Measurements from ENCODE around the gene ALS2CL.
A peak's percentile ranks its signal among the peaks of the same experiment; 100 is the strongest.

The ALS2CL gene

DNA sequence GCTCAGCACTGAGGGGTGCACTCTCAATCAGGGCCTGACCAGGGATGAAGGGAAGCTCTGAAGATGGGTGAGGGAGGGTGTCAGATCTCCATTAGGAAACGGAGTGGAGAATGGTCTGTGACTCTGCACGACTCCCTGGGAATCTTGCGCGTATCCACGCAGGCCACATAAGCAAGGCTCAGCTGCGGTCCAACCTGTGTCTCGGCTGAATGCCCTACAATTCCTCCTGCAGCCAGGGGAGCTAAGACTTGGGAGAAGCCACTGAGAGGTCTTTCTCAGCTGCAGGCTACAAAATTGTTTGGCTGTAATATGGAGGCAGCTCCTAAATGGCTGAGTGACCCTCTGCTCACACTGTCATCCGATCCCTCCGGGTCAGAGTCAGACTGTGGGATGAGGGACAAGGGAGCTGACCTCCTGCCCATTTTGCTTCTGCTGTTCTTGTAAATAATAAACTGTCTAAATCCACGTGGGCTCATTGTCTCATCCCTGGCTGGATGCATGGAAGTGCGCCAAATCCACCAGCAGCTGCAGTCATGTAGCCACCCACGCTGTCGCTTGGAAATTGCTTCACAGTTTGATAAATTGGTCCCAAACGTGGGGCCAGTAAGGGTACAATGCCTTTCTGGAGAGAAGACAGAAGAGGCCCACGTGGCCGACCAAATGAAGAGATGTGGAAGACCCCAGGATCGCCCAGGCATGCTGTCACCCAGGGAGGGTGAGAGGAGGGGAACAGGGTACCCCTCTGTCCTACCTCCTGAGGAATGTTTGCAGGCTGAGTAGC, 30.5 kb downstream of the ALS2CL start:
- DNase-seq: peak; percentile 77

DNA sequence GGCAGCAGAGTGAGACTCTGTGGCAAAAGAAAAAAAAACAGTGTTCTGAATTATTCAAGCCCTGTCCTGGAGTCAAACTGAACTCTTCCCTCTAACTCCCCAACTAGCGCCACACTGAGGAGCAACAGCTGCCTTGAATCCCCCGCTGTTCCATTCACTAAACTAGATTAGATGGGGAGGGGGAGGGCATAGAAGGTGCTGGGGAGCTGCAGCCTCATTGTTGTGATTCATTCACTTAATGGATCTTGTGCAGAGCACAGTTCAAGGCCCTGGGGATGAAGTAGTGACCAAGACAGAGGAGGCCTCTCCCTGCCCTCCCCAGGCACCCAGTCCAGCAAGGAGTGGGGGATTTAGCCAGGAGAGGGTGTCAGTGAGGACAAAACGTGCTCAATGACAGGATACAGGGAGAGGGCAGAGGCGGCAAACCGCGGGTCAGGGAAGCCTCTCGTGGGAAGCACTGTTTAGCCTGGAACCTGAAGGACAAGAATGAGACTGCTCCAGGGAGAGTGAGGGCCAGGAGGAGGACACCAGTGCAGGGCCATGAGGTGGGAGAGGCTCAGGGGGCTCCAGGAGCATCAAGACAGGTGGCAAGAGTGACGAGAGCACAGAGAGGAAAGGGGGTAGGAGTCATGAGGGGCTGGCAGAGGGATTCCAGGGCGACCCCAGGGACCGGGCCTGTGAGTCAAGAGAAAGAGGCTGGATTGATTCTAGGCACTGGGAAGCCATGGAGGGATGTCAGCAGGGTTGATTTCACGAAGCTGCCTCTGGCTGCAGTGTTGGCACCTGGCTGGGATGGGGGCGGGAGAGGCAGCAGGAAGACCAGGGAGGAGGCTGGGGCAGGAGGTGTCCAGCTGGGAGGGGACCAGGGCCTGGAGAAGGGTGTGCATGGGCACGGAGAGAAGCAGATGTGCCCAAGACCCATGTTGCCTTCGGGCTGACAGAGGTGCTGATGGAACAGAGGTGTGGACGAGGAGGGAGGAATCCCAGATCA, 31.4 kb downstream of the ALS2CL start:
- DNase-seq: peak; percentile 26

DNA sequence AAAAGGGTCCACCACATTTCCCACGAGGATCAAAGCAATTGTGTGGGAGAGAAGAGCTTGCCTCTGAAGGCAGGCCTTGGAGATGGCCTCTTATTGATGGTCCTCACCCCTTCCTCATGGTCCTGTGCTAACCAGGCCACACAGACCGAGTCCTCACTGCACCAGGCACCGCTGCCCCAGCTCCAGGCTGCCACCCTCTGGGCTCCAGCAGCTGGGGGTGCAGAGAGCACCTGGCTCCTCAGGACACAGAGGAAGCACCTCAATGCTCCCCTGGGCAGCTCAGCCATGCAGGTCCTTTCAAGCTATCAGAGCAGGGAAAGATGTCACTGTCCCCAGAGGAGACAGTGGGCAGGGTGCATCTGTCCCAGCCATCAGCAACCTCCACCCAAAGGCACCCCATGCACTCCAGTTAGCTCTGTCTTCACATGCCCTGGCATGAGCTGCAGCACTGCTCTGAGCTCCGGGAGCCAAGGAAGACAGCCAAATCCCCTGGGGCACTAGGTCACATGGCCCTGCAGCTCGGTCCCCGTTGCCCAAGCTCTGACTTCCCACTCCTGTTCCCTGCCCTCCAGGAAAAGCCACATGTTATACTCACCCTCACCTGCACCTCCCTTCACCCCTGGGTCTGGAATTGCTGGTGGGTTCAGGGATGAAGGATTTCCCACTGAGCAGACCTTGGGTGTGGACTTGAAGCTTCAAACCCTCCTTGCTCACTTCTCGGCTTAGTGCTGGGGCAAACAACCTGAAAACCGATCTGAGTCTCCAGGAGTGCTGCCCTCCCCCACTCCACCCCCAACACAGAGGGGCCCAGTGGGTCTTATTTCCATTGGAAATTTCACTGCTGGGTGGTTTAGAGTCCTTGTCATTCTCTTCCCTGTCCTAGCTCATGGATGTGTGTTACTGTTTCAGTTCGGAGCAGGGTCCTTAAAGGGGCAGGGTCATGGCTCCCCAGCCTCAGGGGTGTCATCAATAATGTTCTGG, 32.6 kb downstream of the ALS2CL start:
- DNase-seq: peak; percentile 26

DNA sequence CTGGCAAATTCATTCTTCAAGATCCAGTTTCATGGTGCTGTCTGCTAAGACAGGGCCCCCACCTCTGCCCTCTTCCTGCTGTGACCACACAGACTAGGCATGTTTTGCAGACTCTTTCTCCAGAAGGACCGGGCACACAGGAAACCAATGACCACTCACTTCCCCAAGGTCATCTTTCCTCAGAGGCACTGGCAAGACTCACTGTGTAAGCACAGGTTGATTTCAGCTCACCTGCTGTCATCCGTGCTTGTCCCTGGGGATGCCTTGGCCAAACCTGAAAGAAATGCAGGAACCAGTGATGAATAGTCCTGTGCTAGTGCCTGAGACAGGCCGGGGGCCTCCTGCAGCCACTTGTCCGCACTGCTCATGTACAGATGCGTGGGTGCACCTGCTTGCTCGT, 33.5 kb downstream of the ALS2CL start:
- DNase-seq: no peak

DNA sequence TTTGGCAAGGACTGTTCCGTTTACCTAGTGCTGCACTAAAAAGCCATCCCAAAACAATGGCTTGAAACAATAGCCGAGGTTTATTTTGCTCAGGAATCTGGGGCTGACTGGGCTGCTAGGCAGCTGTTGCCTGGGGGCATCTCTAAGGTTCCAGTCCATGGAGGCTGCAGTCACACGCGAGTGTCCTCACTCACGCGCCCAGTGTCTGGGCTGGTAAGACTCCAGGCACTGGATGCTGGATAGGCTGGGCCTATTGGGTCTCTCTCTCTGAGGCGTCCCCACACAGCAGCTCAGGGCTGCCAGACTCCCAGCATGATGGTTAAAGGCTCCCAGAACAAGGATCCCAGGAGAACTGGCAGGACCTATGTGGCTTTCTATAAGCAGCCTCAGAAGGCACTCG, 34.2 kb downstream of the ALS2CL start:
- no peak for DNase-seq

DNA sequence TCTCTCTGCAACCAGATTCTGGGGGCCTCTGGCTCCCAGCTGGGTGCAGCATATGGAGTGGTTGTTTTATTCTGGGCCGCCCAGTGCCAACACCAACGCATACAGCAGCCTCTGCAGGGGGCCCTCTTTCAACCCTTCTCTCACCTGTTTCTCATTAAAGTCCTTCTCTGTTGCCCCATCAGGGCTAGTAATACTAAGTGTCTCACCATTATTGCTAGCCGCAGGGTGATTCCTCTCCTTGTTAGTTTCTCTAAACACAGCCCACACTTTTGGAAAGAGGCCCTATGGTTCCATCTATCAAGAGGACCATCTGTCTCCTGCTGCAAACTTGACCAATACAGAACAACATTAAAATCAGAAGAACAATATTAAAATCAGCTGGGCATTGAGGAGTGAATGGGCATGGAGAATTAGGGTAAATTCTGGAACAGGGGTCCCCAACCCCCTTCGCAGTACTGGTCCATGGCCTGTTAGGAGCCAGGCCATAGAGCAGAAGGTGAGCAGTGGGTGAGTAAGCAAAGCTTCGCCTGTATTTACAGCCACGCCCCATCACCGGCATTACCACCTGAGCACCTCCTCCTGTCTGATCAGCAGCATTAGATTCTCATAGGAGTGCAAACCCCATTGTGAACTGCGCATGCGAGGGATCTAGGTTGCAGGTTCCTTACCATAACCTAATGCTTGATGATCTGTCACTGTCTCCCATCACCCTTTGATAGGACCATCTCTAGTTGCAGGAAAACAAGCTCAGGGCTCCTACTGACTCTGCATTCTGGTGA, 36.5 kb downstream of the ALS2CL start:
- no peak for DNase-seq

DNA sequence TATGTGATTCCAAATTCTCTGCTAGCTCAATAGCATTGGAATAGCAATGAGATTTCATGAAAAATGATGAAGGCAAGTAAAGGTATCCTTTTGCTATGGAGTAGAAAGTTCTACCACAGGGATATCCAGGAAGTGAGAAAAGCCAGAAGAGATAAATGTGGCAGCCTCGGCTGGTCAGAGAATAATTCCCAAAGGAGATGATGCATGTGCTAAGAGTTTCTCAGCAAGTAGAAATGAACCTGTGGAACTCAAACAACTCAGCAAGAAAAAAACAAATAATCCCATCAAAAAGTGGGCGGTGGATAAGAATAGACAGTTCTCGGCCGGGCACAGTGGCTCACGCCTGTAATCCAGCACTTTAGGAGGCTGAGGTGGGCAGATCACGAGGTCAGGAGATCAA, 38.2 kb downstream of the ALS2CL start:
- no peak for DNase-seq

DNA sequence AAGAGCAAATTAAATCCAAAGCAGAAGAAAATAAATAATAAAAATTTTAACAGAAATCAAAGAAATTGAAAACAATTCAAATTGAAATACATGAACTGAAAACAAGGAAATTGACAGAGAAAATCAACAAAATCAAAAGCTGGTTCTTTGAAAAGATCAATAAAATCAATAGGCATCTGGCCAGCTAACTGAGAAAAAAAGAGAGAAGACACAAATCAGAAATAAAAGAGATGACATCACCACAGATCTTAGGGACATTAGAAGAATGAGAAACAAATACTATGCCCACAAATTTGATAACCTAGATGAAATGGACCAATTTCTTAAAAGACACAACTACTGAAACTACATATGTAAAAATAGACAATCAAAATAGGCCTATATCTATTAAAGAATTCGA, 42.4 kb downstream of the ALS2CL start:
- no peak for DNase-seq

DNA sequence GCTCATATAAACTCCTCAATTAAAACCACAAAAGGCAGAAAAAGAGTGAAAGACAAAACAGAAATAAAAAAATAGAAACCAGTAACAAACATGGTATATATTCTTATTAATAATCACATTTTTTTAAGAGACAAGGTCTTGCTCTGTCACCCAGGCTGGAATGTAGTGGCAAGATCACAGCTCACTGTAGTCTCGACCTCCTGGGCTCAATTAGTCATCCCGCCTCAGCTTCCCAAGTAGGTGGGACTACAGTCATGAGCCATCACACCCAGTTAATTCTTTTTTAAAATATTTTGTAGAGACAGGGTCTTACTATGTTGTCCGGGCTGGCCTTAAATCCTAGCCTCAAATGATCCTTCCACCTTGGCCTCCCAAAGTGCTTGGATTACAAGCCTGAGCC, 44.0 kb downstream of the ALS2CL start:
- no peak for DNase-seq

DNA sequence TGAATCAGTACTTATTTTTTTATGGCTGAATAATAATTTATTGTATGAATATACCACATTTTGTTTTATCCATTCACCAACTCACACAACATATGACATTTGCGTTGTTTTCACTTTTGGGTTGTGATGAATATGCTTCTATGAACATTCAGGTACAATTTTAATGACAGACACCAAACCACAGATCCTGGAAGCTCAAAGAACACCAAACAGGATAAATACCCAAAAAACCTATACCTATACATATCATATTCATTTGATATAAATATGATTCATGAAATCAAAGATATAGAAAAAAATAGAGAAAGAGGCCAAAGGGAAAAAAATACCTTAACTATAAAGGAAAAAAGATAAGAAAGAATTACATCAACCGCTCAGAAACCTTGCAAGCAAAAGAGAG, 45.4 kb downstream of the ALS2CL start:
- no peak for DNase-seq

DNA sequence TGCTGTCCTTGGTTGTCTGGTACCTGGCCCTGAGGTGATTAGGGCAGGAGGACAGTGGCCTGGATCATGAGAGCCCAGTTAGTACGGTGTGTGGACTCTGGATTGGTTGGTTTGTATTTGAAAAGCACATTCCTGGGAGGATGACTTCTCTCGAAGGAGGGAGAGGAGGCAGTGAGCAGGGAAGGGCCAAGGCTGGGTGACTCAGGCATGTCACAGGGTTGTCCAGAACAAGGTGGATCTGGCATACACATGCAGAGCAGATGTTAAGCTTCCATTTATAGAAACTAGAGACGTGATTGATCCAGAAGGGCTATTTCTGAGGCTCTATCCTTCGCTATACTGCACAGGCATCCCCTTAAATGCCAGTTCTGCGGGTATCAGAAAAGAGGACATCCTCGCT, 46.8 kb downstream of the ALS2CL start:
- DNase-seq: no peak

DNA sequence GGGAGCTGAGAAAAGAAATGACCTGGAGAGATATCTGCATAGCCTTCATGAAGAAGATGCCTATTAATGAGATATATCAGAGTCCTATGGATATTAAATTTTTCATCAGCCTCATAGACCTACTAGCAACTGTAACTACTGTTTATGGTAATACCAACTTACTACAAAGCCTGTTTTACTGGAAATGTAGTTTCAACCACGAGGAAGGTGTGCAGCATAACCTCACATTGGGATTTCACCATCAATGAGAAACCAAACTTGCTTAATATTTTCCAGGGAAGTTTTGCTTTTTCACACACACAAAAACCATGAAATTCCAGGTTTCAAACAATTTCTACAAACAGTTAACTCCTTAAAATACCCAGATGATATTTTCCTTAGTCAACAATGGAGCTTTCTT, 49.8 kb downstream of the ALS2CL start:
- DNase-seq: no peak

DNA sequence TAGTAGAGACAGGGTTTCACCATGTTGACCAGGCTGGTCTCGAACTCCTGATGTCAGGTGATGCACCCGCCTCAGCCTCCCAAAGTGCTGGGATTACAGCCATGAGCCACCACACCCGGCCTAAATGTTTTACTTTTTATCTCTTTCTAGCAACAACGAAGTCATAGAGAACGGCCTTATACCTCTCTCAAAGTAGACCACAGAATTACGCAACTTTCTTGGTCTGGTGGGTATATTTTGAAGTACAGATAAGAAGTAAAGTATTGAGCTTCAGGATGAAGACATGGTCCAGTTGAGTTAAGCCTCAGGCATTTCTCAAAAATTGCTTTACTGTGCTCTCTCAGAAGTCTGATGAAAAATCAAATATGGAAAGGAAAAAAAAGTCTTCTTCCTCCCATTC, 50.5 kb downstream of the ALS2CL start:
- DNase-seq: no peak

DNA sequence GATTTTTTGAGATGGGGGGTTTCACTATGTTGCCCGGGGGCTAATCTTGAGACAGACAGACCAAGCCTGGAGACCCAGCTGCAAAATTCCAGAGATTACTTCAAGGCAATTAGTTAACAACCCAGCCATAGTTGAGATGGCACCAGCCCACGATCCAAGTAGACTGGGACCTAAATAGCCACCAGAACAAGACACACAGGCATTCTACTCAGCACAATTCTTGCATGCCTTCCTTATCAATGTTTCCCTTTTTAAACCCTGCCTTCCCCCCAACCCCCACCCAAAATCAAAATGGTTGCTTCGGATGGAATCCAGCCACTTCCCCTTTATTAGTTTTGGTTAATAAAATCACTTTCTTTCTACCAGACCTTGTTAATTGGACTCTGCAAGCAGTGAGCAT, 52.6 kb downstream of the ALS2CL start:
- no peak for DNase-seq

DNA sequence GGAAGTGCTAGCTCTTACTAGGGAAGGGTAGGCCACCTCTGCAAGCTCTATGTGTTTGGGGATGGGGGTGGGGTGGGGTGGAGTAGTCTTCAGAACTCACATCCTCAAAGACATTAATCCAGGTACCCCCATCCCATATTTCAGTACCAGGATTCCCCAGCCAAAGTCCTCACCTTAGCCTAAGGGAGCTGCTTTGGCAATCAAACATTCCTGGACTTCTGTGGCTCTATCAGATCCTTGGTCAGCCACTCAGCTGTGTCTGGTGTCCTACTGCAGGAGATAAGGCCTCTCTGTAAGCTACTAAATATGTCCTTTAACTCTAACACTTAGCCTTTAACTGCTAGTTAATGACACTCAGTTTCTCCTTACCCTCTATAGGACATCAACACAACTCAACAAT, 54.3 kb downstream of the ALS2CL start:
- no peak for DNase-seq

DNA sequence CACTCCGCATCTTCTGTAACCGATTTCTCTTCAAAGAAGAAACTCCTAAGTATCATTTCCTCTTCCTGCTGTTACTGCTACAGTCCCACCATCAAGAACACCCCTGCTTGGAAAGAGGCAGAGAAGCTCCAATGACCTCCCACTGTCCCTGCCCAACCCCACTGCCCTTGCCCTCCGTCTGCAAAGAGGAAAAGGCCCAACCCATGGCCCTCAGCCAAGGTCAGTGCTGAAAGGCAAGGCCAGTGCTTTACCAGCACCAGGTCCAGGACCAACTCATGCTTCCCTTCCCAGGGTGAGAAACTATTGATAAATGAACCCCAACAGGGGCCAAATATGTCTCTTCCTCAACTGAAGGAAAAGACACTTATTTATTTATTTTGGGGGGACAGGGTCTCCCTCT, 58.6 kb downstream of the ALS2CL start:
- DNase-seq: no peak

DNA sequence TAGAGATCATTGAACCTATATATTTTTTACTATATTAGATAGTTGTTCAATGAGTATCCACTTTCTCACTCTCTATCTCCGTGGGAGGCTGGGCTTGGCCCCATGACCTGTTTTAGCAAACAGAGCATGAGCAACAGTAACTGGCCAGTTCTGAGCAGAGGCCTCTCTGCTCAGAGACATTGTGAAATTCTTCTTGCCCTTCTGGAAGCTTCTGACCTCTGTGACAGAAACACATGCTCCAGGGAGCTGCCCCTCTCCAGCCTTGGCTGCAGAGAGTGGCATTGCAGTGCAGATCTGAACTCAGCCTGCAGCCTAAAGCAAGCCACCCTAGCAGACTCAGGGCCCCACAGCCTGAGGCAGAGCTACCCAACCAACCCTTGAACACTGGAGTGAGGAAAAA, 60.7 kb downstream of the ALS2CL start:
- DNase-seq: no peak

DNA sequence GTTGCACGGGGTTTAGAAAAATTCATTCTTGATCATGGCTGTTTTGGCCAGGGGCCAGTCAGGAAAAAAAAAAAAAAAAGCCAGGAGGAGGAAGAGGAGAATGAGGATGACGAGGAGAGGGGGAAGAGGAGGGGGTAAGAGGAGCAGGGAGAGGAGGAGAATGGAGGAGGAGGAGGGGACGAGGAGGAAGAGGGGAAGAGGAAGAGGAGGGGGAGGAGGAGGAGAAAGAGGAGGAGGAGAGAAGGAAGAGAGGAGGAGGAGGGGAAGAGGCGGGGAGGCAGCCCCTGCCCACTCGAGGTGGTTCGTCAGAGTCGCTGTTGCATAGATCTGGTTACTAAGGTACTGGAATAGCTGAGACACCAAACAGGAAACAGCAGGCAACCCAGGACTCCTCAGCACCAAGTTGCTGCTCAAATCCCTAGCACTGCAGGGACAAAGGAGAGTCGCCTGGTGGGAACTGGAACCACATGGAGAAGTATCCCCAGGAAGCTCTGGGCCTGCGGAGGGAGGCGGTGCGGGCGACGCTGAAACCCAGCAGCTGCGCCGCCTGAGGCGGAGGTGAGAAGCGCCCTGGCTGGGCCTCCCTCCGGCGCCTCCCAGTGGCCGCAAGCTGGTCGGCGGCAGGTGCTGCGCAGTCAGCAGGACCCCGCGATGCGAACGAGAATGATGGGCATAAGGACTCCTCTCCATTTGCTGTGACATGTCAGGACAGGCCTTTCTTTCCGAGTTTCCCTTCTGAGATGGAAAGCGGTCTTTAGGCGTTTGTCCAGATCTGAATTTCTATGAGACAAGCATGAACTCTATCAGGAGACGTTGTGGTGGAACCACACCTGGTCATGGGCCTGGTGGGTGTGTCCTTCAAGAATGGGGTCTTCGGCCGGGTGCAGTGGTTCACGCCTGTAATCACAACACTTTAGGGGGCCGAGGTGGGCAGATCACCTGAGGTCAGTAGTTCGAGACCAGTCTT, 63.6 kb downstream of the ALS2CL start:
- peak; percentile 90 for DNase-seq

DNA sequence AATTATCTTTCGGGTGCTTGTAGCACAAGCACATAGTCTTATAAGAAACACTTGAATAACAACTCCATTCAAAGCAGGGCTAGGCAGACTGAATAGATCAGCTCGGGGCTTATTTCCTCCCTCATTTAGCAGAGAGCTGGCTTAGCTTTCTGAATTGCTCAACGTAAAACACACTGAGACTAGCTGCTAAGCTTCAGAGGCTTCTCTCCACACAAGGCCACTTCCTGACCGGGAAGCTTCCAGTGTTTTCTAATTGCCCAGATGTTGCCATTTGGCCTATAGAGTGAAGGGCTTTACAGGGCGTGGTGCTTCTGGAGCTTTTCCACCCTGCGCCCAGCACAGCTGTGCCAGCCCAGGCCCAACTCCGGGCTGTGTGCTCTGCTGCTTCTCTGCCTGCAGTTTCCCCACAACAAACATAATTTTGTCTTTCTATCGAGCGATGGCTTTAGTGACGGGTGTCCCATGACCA, 64.5 kb downstream of the ALS2CL start:
- DNase-seq: peak; percentile 75

DNA sequence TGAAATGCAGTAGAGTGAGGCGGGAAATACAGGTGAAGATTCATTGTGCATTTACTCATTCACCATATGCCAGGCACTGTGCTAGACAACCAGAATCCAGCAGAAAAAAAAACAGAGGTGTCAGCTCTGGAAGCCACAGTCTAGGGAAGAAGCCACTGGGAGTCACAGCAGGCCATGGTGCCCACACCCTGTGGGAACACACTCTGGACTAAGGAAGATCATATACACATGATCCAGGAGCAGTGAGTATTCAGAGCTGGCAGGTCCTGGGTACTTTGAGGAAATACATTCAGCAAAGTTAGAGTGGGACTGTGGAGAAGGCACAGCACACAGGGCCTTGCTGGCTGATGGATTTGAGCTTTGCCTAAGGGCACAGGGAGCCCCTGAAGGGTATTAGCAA, 66.4 kb downstream of the ALS2CL start:
- no peak for DNase-seq

DNA sequence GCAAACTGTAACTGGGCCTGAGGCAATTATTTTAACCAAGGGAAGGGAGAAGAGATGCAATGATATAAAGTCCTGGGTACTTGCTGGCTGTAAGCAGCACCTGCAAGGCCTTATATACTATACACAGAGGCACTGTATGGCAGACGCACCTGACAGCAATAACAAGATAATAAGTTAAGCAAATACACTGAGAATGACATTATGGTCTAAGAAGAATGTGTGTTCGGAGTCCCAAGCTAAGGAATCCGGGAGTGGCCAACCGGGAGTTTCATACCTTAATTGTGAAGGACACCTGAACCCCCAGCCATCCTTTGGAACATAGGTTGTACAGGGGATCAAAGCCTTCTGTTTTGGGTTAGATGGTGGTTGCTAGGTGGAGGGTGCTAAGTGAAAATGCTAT, 67.4 kb downstream of the ALS2CL start:
- no peak for DNase-seq

All from left hindlimb (tissue), 1 donor.